Upper lobe of left lung (tissue), 6 donors: Measurements from ENCODE around the gene ITSN2. TPM values are rescaled to one million over a fixed set of nuclear protein-coding genes. Genes with fewer than 3 reads are reported as not detected.

ENCODE experiments used
- ATAC-seq, 2 donors: fragments of 200-7000 bp; cut with Tn5 transposase; one replicate each; pipeline ENCODE4 v1.9.1; 2022; ENCODE audit warnings: mild to moderate bottlenecking in 2 of 2, moderate library complexity in 2 of 2; ENCODE audit not compliant: low FRiP score in 2 of 2
- DNase-seq, 2 donors: peaks; one replicate each; pipeline ENCODE4 v3.0.0-alpha.2; 2019 to 2020
- H3K27ac ChIP-seq, 4 donors: fragments of 200-600 bp; sonication (generic); one replicate each; pipeline ENCODE4 v1.5.1; 2016 to 2019
- H3K27me3 ChIP-seq, 4 donors: fragments of 200-600 bp; sonication (generic); one replicate each; pipeline ENCODE4 v1.5.1; 2017 to 2019
- H3K36me3 ChIP-seq, 4 donors: fragments of 200-600 bp; sonication (generic); one replicate each; pipeline ENCODE4 v1.5.1; 2016 to 2019
- H3K4me1 ChIP-seq, 4 donors: fragments of 200-600 bp; sonication (generic); one replicate each; pipeline ENCODE4 v1.5.1; 2018 to 2019
- H3K4me3 ChIP-seq, 4 donors: fragments of 200-600 bp; sonication (generic); one replicate each; pipeline ENCODE4 v1.5.1; 2017 to 2019; ENCODE audit warnings: mild to moderate bottlenecking in 2 of 4, moderate library complexity in 1 of 4
- H3K9me3 ChIP-seq, 4 donors: fragments of 200-600 bp; sonication (generic); one replicate each; pipeline ENCODE4 v1.5.1; 2018 to 2019
- CTCF ChIP-seq, 6 experiments: fragments of 450-650 bp in 4 of 6; fragments of 200-600 bp in 2 of 6; sonication (generic) in 2 of 6; IDR thresholded peaks; one replicate each; pipeline ENCODE4 v1.5.1; 2016 to 2019; ENCODE audit warnings: antibody characterized with exemption in 6 of 6
- EP300 ChIP-seq, 4 donors: sonication (generic); formaldehyde crosslinking; IDR thresholded peaks; one replicate each; pipeline ENCODE4 v1.5.1; 2017; ENCODE audit warnings: antibody characterized with exemption in 4 of 4, control low read depth in 2 of 4
- POLR2A ChIP-seq, 4 donors: fragments of 450-650 bp; IDR thresholded peaks; one replicate each; pipeline ENCODE4 v1.5.1; 2016 to 2017; ENCODE audit warnings: antibody characterized with exemption in 4 of 4, mild to moderate bottlenecking in 2 of 4
- POLR2AphosphoS5 ChIP-seq, 2 donors: sonication (generic); formaldehyde crosslinking; IDR thresholded peaks; one replicate each; pipeline ENCODE4 v1.5.1; 2017; ENCODE audit warnings: antibody characterized with exemption in 2 of 2
- WGBS, 2 donors: methylation state at CpG; one replicate each; pipeline ENCODE4 v1.1.5; 2017 to 2018; 5-methylcytosine and 5-hydroxymethylcytosine counted together
- total RNA-seq, 6 donors: library from RNA; depleted of rRNA in 4 of 6; stranded (reverse); fragments of >200 nt in 4 of 6; gene quantifications; one replicate each; pipeline versions ENCODE4 v1.1.0 to v1.2.1, GENCODE V29; 2016 to 2021
- donor health status: DM: no; HTN: no; CAD: no; lungs with moderate emphysema.
- donor health status: DM: no; HTN: yes; CAD: no; lungs with severe emphysema.

Gene ITSN2
- total RNA-seq, 6 donors from 2014 or later = 73.4 to 119 (median 91.3) TPM

- 86 to 96% methylated on average over 4 of the region's 4 CpGs for WGBS, 2 donors
- Histone ChIP-seq H3K27ac (no peak overlapping the region), H3K27me3 (no peaks in the 10 kb centered on the region), H3K4me3 (no peak overlapping the region), H3K36me3 (peaks cover 43 to 91% (median 71%) of the 10 kb centered on the region in 4 donors), H3K9me3 (no peaks in the 10 kb centered on the region), H3K4me1 (no peaks in the 10 kb centered on the region)
- no peak for TF ChIP-seq EP300 (IDR thresholded peaks at IDR 0.05)
- TF ChIP-seq CTCF (IDR thresholded peaks at IDR 0.05) = no peak
- no peak for TF ChIP-seq POLR2A (IDR thresholded peaks at IDR 0.05)
- no peak for TF ChIP-seq POLR2AphosphoS5 (IDR thresholded peaks at IDR 0.05)
- DNase-seq = no peak
- ATAC-seq = no peak
These were observed 155.2 kb downstream of the ITSN2 start for GRCh38 chr2:24205131-24205530.

- Histone ChIP-seq H3K9me3 (no peaks in the 10 kb centered on the region), H3K27me3 (no peaks in the 10 kb centered on the region), H3K27ac (no peak overlapping the region), H3K4me1 (no peaks in the 10 kb centered on the region), H3K4me3 (no peak overlapping the region), H3K36me3 (peaks cover 43 to 85% (median 67%) of the 10 kb centered on the region in 4 donors)
- DNase-seq (peak in 1 of 2 donors; percentile 29), ATAC-seq (no peak)
- TF ChIP-seq POLR2A (IDR thresholded peaks at IDR 0.05) = no peak
- no peak for TF ChIP-seq POLR2AphosphoS5 (IDR thresholded peaks at IDR 0.05)
- no peak for TF ChIP-seq EP300 (IDR thresholded peaks at IDR 0.05)
- no peak for TF ChIP-seq CTCF (IDR thresholded peaks at IDR 0.05)
- WGBS, 2 donors = 94 to 98% methylated on average over 9 to 12 of the region's 12 CpGs
These were observed 155.8 kb downstream of the ITSN2 start for GRCh38 chr2:24204505-24204904.

GRCh38 chr2:24203787-24204150, 156.6 kb downstream of the ITSN2 start:
- Histone ChIP-seq H3K27me3 (no peaks in the 10 kb centered on the region), H3K27ac (no peak overlapping the region), H3K4me1 (no peaks in the 10 kb centered on the region), H3K9me3 (no peaks in the 10 kb centered on the region), H3K4me3 (no peak overlapping the region), H3K36me3 (peaks cover 35 to 78% (median 60%) of the 10 kb centered on the region in 4 donors)
- TF ChIP-seq POLR2A (IDR thresholded peaks at IDR 0.05) = no peak
- no peak for TF ChIP-seq EP300 (IDR thresholded peaks at IDR 0.05)
- no peak for TF ChIP-seq CTCF (IDR thresholded peaks at IDR 0.05)
- no peak for TF ChIP-seq POLR2AphosphoS5 (IDR thresholded peaks at IDR 0.05)
- no peak for ATAC-seq
- no peak for DNase-seq
- 78 to 94% methylated on average over 5 of the region's 5 CpGs for WGBS, 2 donors

- Histone ChIP-seq H3K4me1 (no peaks in the 10 kb centered on the region), H3K9me3 (no peaks in the 10 kb centered on the region), H3K4me3 (no peak overlapping the region), H3K36me3 (peaks cover 30 to 72% (median 54%) of the 10 kb centered on the region in 4 donors), H3K27me3 (no peaks in the 10 kb centered on the region), H3K27ac (no peak overlapping the region)
- no peak for ATAC-seq
- TF ChIP-seq EP300 (IDR thresholded peaks at IDR 0.05) (no peak), POLR2AphosphoS5 (IDR thresholded peaks at IDR 0.05) (no peak), CTCF (IDR thresholded peaks at IDR 0.05) (no peak), POLR2A (IDR thresholded peaks at IDR 0.05) (no peak)
- WGBS, 2 donors = 81 to 86% methylated on average over 19 of the region's 19 CpGs
- no peak for DNase-seq
These were observed 157.1 kb downstream of the ITSN2 start for GRCh38 chr2:24203029-24203786.

- Histone ChIP-seq H3K36me3 (peaks cover 22 to 50% (median 31%) of the 10 kb centered on the region in 4 donors), H3K9me3 (no peaks in the 10 kb centered on the region), H3K27me3 (no peaks in the 10 kb centered on the region), H3K4me3 (no peak overlapping the region), H3K4me1 (no peaks in the 10 kb centered on the region), H3K27ac (no peak overlapping the region)
- ATAC-seq (no peak), DNase-seq (no peak)
- no peak for TF ChIP-seq POLR2A (IDR thresholded peaks at IDR 0.05)
- TF ChIP-seq CTCF (IDR thresholded peaks at IDR 0.05) = no peak
- TF ChIP-seq POLR2AphosphoS5 (IDR thresholded peaks at IDR 0.05) = no peak
- TF ChIP-seq EP300 (IDR thresholded peaks at IDR 0.05) = no peak
- WGBS, 2 donors = 91 to 100% methylated on average over 3 of the region's 3 CpGs
These were observed 159.5 kb downstream of the ITSN2 start for GRCh38 chr2:24200799-24201198.
